Measurements from ENCODE around the gene NPY5R. TPM values are rescaled to one million over a fixed set of nuclear protein-coding genes. Genes with fewer than 3 reads are reported as not detected.

The NPY5R gene
- polyA plus RNA-seq (2012; ENCODE audit: missing spikeins) = not detected

DNA sequence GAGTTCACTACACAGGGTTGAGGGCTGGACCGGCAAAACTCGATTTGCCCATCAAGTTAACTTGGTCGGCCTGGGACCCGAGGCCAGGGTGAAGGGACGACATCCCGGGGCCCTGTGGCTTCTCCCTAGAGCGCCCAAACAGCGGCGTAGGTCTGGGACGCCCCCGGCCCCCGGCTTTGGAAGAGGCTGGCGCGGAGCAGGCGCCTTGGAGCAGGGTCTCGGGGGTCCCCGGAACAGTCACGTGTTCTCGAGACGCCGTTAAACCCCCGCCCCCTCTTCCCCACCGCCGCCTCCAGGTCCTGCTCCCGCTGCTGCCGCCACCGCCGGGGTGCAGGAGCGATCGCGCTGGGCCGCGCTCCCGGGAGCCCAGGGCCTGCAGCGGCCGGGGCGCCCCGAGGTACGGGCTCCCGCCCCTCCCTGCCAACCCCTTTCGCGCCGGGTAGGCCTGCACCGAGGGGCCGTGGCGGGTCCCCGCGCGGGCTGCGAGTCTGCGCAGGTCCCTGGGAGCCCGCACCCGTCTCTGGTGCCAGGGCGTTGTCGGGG lies at the start of gene NPY5R:
Gene NPY5R, plus strand, starts transcription at position 289 of the 543 bp plus-strand sequence. CDS start 6,382 bp downstream, outside the sequence.
- TF ChIP-seq TAF1 (IDR thresholded peaks at IDR 0.05; ENCODE audit: borderline replicate concordance, low read depth, low read length) (no peak), POLR2AphosphoS5 (IDR thresholded peaks at IDR 0.05; ENCODE audit: low read depth, low read length) (no peak), POLR2A (IDR thresholded peaks at IDR 0.05; ENCODE audit: low read depth, low read length) (no peak)
- DNase-seq (ENCODE audit: insufficient read length) (no peak), FAIRE-seq (no peak)

DNA sequence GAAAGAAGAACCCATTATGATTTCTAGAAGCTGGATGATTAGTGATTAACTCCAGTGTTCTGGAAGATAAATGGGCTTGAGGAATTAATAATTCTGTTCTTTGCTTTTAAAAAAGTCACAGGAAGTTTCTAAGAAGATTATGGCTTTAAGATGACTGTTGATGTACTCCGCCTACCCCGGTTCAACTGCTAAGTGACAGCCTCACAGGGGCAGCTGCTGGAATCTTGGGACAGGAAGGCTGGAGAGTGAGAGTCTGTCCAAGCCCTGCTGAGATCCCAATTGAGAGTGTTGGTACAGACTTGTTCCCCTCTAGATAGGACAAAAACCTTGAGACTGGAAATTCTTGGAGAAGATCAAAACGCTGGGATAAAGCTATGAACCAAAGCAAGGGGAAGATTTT lies 48.6 kb upstream of the NPY5R start:
- TF ChIP-seq POLR2AphosphoS5 (IDR thresholded peaks at IDR 0.05; ENCODE audit: low read depth, low read length) (no peak), TAF1 (IDR thresholded peaks at IDR 0.05; ENCODE audit: borderline replicate concordance, low read depth, low read length) (no peak), POLR2A (IDR thresholded peaks at IDR 0.05; ENCODE audit: low read depth, low read length) (no peak)
- no peak for DNase-seq (ENCODE audit: insufficient read length)
- no peak for FAIRE-seq

- TF ChIP-seq TAF1 (IDR thresholded peaks at IDR 0.05; ENCODE audit: borderline replicate concordance, low read depth, low read length) = no peak
- TF ChIP-seq POLR2AphosphoS5 (IDR thresholded peaks at IDR 0.05; ENCODE audit: low read depth, low read length) = no peak
- no peak for TF ChIP-seq POLR2A (IDR thresholded peaks at IDR 0.05; ENCODE audit: low read depth, low read length)
- FAIRE-seq = no peak
- no peak for DNase-seq (ENCODE audit: insufficient read length)
These were observed 43.2 kb upstream of the NPY5R start for GRCh38 chr4:163300445-163300844.

DNA sequence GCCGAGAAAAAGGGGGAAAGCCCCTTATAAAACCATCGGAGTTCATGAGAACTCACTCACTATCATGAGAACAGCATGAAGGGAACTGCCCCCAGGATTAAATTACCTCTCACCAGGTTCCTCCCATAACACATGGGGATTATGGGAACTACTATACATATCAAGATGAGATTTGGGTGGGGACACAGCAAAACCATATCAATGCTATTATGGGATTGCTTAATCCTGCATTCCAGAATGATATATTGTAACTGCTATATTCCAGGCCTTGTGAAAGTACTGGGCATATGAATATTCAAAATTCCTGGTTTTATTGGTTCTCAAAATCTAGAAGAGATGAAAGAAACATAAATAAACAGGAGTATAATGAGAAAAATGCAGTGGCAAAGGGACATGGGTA lies 40.6 kb upstream of the NPY5R start:
- DNase-seq (ENCODE audit: insufficient read length) = no peak
- TF ChIP-seq TAF1 (IDR thresholded peaks at IDR 0.05; ENCODE audit: borderline replicate concordance, low read depth, low read length) = no peak
- TF ChIP-seq POLR2AphosphoS5 (IDR thresholded peaks at IDR 0.05; ENCODE audit: low read depth, low read length) = no peak
- no peak for TF ChIP-seq POLR2A (IDR thresholded peaks at IDR 0.05; ENCODE audit: low read depth, low read length)
- no peak for FAIRE-seq

DNA sequence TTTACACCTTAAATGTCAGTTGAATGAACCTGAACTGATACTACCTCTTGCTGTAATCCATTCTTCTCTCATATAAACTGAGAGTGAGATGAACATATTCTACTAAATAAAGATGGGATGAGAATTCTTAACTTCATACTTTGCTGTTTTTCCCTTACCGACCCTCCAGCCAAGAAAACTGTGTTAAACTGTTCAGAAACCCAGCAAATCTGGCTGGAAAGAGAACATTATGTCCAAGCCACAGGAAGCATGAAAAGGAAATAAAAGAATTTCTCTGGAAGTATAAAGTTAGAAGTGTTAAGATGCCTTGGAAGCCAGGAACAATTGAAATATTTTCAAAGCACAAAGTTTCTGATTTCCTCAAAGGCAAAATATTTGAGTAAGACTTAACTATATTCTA lies 34.2 kb upstream of the NPY5R start:
- TF ChIP-seq POLR2A (IDR thresholded peaks at IDR 0.05; ENCODE audit: low read depth, low read length) = no peak
- no peak for TF ChIP-seq TAF1 (IDR thresholded peaks at IDR 0.05; ENCODE audit: borderline replicate concordance, low read depth, low read length)
- no peak for TF ChIP-seq POLR2AphosphoS5 (IDR thresholded peaks at IDR 0.05; ENCODE audit: low read depth, low read length)
- FAIRE-seq (no peak), DNase-seq (ENCODE audit: insufficient read length) (no peak)

GRCh38 chr4:163317110-163317509 lies 26.6 kb upstream of the NPY5R start:
- FAIRE-seq (no peak), DNase-seq (ENCODE audit: insufficient read length) (no peak)
- TF ChIP-seq POLR2A (IDR thresholded peaks at IDR 0.05; ENCODE audit: low read depth, low read length) = no peak
- TF ChIP-seq TAF1 (IDR thresholded peaks at IDR 0.05; ENCODE audit: borderline replicate concordance, low read depth, low read length) = no peak
- no peak for TF ChIP-seq POLR2AphosphoS5 (IDR thresholded peaks at IDR 0.05; ENCODE audit: low read depth, low read length)

- DNase-seq (ENCODE audit: insufficient read length) = no peak
- FAIRE-seq = no peak
- TF ChIP-seq TAF1 (IDR thresholded peaks at IDR 0.05; ENCODE audit: borderline replicate concordance, low read depth, low read length) = no peak
- TF ChIP-seq POLR2A (IDR thresholded peaks at IDR 0.05; ENCODE audit: low read depth, low read length) = no peak
- TF ChIP-seq POLR2AphosphoS5 (IDR thresholded peaks at IDR 0.05; ENCODE audit: low read depth, low read length) = no peak
These were observed 12.6 kb upstream of the NPY5R start for GRCh38 chr4:163330916-163331628.

DNA sequence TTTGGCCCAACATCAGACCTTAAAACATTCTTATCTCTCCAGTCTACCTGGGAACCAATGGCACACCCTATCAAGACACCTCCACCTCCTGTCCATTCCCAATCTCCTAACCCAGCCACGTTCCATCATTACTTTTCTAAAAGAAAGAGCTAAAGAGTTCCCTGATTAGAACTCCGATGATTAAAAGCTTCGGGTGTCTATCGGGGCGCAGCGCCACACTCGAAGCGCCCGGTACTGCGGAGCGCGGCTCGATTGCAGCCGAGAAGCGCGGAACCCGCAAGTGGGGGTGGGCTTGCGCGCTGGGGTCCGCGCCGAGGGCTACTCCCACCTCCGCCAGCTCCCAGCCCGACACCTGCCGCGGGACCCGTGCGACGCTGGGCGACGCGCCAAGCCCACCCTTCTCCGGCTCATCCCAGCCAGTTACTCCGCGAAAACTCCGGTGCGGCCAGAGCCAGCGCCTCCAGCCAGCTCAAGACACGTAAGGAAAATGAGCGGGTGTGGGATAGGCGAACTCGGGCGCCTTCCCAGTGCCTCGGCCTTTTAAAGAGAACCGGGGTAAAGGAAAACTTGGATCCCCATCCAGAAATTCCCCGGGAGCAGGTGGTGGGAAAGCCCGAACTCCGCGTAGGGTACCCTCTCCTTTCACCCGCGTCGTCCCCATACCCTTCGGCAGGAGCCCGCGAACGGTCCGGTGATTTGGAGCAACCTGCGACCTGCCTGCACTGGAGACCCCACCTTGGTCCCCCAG lies 11.9 kb upstream of the NPY5R start:
- no peak for FAIRE-seq
- TF ChIP-seq TAF1 (IDR thresholded peaks at IDR 0.05; ENCODE audit: borderline replicate concordance, low read depth, low read length) (no peak), POLR2A (IDR thresholded peaks at IDR 0.05; ENCODE audit: low read depth, low read length) (no peak), POLR2AphosphoS5 (IDR thresholded peaks at IDR 0.05; ENCODE audit: low read depth, low read length) (no peak)
- DNase-seq (ENCODE audit: insufficient read length) = no peak

DNA sequence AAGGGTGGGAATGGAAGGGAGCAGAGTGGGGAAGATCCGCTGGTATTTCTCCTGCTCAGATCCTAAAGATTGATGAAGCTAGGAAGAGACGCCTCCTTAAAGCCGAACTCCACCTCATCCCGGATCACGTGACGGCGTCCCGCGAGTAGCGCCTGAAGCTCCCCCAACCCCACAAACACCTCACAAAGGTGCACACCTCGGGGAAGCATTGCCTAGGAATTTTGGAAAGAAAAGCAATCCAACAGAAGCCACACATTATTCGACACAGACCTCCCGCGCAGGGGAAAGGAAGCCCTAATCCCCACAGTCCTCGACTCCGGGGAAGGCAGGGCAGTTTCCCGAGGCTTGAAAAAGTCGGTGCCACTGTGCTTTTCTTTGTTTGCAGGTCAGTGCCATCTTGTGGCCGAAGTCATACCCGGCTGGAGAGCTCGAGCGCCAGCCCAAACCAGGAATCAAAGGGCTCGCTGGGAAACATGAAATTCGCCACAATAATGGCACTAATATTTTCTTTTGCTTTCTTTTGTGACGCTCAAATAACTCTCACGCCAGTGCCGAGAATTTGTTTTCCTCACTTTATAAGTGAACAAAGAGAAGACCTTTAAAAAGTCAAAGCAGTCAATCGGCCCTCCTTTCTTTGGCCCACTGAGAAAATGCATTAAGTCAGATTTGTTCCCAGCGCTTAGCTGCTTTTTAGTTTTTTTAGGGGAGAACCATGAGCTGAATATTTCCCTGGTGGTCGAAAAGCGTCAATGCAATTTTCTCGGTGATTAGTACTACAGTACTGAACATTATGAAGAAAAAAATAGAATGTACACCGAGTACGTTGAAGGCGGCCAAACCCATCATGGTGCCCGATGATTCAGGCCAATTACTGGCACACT lies 10.9 kb upstream of the NPY5R start, which contains the start of gene NPY1R:
Gene NPY1R, minus strand, starts transcription at position 71 of the 881 bp plus-strand sequence. CDS start 6,042 bp downstream, outside the sequence.
- no peak for TF ChIP-seq POLR2AphosphoS5 (IDR thresholded peaks at IDR 0.05; ENCODE audit: low read depth, low read length)
- TF ChIP-seq TAF1 (IDR thresholded peaks at IDR 0.05; ENCODE audit: borderline replicate concordance, low read depth, low read length) = no peak
- TF ChIP-seq POLR2A (IDR thresholded peaks at IDR 0.05; ENCODE audit: low read depth, low read length) = no peak
- no peak for DNase-seq (ENCODE audit: insufficient read length)
- FAIRE-seq = no peak

GRCh38 chr4:163335384-163335783 lies 8.3 kb upstream of the NPY5R start:
- FAIRE-seq (no peak), DNase-seq (ENCODE audit: insufficient read length) (no peak)
- TF ChIP-seq POLR2A (IDR thresholded peaks at IDR 0.05; ENCODE audit: low read depth, low read length) = no peak
- TF ChIP-seq POLR2AphosphoS5 (IDR thresholded peaks at IDR 0.05; ENCODE audit: low read depth, low read length) = no peak
- TF ChIP-seq TAF1 (IDR thresholded peaks at IDR 0.05; ENCODE audit: borderline replicate concordance, low read depth, low read length) = no peak

All from GM12892 (cell line).